Dermis microvascular lymphatic vessel endothelial cell (primary cell): ENCODE data around the gene DACT1. TPM values are rescaled to one million over a fixed set of nuclear protein-coding genes. Genes with fewer than 3 reads are reported as not detected.

Experiments
- DNase-seq, 2 donors: peaks; one replicate each; pipeline versions ENCODE4 v3.0.0 to v3.0.0-alpha.2; 2010; ENCODE audit warnings: low read depth in 2 of 2
- total RNA-seq: library from RNA; depleted of rRNA; stranded (reverse); fragments of >200 nt; gene quantifications from 2 replicates; pipeline ENCODE4 v1.2.1, GENCODE V29; 2014

Gene DACT1
- total RNA-seq, 1 donor from 2014 or later = 0.13 TPM

GRCh38 chr14:58665773-58666500, 28.2 kb downstream of the DACT1 start:
- no peak for DNase-seq

DNA sequence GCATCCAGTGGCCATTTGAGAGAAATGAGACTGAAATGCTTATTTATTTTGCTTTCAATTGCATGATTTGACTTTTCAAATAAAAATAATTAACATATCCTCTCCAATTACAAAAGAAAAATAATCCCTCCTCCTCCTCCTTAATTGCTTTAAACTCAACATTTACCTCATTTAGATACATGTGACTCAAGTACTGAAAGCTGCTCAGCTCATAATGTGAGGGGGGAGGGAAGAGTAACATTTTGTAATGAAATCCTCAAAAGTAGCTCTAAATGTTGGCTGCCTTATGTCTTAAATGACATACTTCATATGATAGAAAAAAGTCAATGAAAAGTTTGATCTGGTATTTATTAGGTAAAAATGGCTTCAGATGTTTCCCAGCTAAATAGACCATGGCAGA, 29.0 kb downstream of the DACT1 start:
- no peak for DNase-seq

GRCh38 chr14:58667900-58668299, 30.1 kb downstream of the DACT1 start:
- DNase-seq = no peak

GRCh38 chr14:58668848-58669480, 31.2 kb downstream of the DACT1 start:
- no peak for DNase-seq

GRCh38 chr14:58669556-58670200, 31.9 kb downstream of the DACT1 start:
- DNase-seq = no peak

- no peak for DNase-seq
Measured at GRCh38 chr14:58671024-58671423, 33.3 kb downstream of the DACT1 start.

- no peak for DNase-seq
Measured at GRCh38 chr14:58671436-58671835, 33.7 kb downstream of the DACT1 start.

DNA sequence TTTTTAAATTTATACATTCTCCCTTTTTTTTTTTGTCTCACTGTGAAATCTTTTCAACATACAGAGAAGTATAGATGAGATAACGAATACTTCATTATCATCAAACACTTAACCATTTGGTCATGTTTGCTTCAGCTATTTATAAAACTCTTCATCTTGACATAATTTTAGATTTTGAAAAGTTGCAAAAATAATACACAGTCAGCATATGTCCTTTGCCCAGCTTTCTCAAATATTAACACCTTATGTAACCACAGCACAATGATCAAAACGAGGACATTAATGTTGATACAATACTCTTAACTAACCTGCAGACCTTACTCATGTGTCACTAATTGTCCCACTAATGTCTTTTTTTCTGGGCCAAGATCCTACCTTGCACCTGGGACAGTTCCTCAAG, 36.0 kb downstream of the DACT1 start:
- no peak for DNase-seq

- DNase-seq = no peak
Measured at GRCh38 chr14:58677001-58677400, 39.2 kb downstream of the DACT1 start.

GRCh38 chr14:58677517-58677916, 39.8 kb downstream of the DACT1 start:
- no peak for DNase-seq

DNA sequence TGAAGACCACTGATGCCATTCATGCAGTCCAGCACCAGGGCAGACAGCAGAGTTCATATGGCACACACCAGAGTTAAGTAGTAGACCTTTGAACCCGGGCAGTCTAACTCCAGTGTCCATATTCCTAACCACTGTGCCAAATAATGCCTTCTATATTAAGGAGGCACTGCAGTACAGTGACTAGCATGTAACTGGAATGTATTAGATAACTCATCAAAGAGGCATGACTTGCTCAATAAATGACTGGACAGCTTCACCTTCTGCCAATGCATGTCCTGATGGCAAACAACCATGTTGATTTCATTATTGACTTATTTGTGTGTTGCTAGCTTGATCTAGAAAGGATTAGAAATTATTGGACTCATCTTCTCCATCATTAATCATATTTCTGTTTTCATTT, 40.2 kb downstream of the DACT1 start:
- no peak for DNase-seq

DNA sequence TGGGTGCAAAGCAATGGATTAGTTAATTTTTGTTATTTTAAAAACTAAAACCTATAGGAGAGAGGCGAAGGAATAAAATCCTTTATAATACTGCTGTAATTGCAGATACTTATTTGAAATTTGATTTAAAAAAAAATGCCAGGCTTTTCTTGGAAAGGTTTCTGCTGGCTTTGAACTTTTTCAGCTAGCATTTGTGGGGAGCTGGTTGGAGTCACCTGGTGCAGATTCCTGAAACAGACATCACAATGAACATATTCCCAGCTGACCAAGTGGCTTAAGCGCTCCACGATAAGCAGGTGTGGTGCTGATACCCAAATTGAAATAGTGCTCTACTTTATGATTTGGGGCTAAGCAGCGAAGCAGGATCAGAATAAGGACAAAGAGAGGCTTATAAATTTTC, 42.9 kb downstream of the DACT1 start:
- no peak for DNase-seq

GRCh38 chr14:58687232-58687795, 49.6 kb downstream of the DACT1 start:
- no peak for DNase-seq

DNA sequence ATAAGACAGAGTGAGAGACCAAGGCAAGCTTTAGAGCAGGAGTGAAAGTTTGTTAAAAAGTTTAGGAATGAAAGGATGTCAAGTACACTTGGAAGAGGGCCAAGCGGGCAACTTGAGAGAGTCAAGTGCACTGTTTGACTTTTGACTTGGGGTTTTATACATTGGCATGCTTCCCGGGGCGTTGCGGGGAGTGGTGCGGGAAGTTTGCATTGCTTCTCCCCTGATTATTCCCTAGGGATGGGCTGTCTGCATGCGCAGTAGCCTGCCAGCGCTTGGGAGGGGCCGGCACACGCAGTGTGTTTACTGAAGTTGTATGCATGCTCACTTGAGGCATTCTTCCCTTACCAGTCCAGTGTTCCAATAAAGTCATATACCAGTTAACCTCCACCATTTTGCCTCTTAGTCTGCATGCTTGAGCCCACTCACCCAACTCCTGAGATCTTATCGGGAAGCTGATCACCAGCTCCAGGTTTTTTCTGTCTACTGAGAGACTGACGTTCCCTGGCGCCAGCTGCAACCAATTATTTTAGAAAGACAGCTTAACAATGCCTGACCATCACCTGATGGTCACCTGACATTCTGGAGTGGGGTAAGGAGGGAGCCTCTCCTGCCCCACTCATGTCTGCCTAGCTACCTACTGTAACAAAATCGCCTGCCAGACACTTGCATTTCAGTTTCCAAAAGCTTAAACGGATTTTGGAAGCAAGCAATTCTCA, 53.2 kb downstream of the DACT1 start:
- DNase-seq = no peak

- no peak for DNase-seq
Measured at GRCh38 chr14:58693048-58693447, 55.3 kb downstream of the DACT1 start.

GRCh38 chr14:58695514-58695913, 57.8 kb downstream of the DACT1 start:
- no peak for DNase-seq

- no peak for DNase-seq
Measured at GRCh38 chr14:58697266-58697929, 59.6 kb downstream of the DACT1 start.
